Renal cortical epithelial cell (primary cell): ENCODE results near the gene SOCS7. TPM values are rescaled to one million over a fixed set of nuclear protein-coding genes. Genes with fewer than 3 reads are reported as not detected.

Experiments used
- DNase-seq: peaks from one replicate; pipeline ENCODE4 v3.0.0-alpha.2; 2011; ENCODE audit warnings: low read depth
- total RNA-seq: library from RNA; depleted of rRNA; stranded (reverse); fragments of >200 nt; gene quantifications from 2 replicates; pipeline ENCODE4 v1.2.3, GENCODE V29; 2014

Gene SOCS7
- total RNA-seq, 1 donor from 2014 or later = 16.2 TPM

DNA sequence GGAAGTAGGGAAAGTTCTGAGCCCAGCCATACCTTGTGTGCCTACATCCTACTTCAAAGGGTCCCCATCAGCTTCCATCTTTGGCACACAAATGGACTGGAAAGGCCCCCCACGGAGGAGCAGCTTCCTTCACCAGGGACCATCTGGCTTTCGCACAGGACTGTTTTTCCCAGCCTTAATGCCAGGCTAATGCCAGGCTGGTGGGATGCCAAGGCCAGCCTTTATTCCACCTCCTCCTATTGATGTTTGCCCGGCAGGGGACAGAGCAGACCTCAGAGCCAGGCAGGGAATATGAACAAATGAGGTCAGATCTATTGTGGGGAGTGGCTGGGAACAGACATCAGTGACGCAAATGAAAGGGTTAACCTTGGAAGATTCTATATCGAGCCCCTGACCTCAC lies 13.6 kb upstream of the SOCS7 start:
- no peak for DNase-seq

GRCh38 chr17:38338535-38338934 lies 13.1 kb upstream of the SOCS7 start:
- DNase-seq = no peak

DNA sequence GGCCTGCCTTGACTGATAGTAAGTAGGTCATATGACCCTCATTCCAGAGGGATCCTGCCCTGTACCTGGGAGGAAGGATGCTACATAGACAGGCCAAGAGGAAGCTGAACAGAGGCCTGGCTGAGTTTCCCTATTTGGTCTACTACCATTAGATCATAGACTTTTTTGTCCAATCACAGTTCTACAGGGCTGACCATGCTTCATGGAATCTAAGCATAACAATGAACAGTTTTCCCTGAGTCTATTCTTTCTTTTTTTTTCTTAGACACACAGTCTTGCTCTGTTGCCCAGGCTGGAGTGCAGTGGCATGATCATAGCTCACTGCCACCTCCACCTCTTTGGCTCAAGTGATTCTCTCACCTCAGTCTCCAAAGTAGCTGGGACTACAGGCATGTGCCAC lies 11.8 kb upstream of the SOCS7 start:
- DNase-seq = peak; percentile 51

DNA sequence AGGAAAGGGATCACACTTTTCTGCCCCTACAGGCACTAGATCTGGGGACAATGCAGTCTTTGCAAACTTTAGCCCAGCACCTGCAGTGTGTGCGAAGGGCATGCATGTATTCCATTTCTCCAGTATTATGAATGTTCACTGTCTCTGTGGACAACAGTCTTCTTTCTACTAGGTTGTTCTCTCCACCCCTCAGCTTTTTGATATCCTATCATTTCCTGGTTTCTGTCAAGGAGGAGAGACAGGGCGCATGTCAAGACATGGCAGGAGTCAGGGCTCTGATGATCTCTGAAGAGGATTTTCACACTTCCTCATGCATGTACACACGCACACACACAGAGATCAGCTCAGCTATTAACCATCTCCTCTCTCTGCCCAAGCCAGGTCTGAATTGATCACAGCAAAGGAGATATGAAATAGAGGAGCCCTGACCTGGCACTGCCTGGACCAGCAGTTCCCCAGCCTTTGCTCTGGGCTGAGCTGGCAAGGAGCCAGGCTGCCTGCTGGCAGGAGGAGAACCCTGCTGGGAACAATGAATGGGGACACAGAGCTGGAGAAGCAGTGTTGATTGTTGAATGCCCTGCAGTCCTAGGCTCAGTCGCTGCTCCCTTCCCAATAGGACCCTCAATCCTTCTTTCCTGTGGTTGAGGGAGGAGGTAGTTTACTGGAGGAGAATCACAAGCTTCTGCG lies 10.5 kb upstream of the SOCS7 start:
- DNase-seq = peak; percentile 26

- no peak for DNase-seq
Observed at GRCh38 chr17:38342886-38343607, 8.6 kb upstream of the SOCS7 start.

DNA sequence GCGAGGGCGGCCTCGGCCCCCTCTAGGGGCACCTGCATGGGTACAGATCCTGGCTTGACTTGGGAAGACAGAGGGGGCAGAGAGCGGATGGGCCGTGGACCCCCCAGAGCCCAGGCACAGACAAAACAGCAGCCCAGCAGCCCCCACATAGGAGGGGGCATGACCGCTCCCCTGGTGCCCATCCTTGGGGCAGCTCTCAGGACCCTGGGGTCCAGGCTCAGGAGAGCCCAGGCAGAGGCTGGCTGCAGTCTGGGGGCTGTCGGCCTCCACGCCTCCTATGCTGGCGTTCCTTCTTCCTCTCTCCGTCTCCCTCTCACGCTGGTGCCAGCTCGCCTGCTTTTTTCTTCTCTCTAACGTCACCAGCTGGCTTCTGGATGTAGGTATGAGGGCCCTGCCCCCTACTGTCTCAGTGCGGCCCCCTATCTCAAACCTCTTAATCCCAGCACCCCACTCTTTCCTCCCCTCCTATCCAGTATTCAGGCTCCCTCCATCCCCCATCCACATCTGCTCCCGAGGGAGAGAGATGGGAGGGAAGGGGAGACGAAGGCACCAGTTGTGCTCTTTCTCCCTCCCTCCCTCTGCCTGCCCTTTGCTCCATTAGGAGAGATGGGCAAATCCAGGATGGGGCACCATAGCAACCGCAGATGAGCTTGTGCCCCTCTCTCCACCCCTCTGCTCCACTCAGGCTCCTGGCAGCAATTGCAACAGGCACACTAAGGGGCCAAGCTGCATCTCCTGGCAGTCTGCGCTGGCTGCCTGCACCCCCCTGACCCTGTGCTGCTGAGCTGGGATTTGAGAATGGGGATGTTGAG lies 7.8 kb upstream of the SOCS7 start, which contains the start of gene GPR179:
Gene GPR179, minus strand, starts transcription at position 349 of the 812 bp plus-strand sequence. Its CDS starts 167 bp downstream, at position 182.
- DNase-seq = no peak

GRCh38 chr17:38344420-38344745 lies 7.3 kb upstream of the SOCS7 start:
- DNase-seq = no peak

GRCh38 chr17:38345743-38346142 lies 5.9 kb upstream of the SOCS7 start:
- no peak for DNase-seq

DNA sequence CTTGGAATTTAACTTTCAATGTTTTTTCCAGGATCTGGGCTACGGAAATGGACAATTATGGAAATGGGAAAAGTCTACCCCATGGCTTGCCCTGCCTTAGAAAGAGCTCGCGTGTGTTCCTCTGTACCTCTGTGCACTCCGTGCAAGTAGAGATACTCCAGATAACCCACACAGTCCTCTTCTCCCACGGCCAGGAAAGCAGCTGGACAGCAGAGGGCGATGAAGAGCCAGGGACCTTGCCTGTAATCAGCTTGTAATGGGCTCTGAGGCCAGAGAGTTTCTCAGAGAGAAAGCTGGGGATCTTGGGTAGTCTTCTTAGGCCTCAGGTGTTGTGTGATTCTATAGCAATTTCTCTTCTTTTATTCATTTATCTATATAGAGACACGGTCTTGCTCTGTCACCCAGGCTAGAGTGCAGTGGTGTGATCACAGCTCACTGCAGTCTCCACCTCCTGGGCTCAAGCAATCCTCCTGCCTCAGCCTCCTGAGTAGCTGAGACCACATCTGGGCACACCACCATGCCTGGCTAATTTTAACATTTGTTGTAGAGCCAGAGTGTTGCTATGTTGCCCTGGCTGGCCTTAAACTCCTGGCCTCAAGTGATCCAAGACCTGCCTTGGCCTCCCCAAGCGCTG lies 2.4 kb upstream of the SOCS7 start:
- DNase-seq = peak; percentile 71

DNA sequence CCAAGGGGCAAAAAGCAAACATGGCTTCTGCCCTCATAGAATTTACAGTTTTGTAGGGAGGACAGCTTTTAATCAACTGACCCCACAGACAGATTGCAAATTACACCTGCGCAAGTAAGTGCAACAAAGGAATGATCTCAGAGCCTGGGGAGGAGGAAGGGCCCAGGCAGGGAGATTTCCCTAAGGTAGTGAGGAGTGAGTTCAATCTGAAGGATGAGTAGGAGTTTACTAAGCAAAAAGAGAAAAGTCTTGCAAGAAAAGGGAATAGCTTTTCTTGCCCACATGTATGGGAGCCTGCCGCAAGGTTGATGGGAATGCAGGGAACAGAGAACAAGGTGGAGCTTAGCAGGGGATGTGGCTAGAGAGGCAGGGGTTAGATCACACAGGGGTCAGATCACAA lies 1.6 kb upstream of the SOCS7 start:
- DNase-seq = no peak

DNA sequence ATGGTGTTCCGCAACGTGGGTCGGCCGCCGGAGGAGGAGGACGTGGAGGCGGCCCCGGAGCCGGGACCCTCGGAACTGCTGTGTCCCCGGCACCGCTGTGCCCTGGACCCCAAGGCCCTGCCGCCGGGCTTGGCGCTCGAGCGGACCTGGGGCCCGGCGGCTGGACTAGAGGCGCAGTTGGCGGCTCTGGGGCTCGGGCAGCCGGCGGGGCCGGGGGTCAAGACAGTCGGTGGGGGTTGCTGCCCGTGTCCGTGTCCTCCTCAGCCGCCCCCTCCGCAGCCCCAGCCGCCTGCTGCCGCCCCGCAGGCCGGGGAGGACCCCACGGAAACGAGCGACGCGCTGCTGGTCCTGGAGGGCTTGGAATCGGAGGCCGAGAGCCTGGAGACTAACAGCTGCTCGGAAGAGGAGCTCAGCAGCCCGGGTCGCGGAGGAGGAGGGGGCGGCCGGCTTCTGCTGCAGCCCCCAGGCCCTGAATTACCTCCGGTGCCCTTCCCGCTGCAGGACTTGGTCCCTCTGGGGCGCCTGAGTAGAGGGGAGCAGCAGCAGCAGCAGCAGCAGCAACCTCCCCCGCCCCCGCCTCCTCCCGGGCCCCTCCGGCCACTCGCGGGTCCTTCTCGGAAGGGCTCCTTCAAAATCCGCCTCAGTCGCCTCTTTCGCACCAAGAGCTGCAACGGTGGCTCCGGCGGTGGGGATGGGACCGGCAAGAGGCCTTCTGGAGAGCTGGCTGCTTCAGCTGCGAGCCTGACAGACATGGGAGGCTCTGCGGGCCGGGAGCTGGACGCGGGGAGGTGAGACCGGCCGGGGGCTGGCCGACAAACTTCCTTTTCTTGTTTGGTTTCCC lies 821 bp downstream of the SOCS7 start:
- no peak for DNase-seq

DNA sequence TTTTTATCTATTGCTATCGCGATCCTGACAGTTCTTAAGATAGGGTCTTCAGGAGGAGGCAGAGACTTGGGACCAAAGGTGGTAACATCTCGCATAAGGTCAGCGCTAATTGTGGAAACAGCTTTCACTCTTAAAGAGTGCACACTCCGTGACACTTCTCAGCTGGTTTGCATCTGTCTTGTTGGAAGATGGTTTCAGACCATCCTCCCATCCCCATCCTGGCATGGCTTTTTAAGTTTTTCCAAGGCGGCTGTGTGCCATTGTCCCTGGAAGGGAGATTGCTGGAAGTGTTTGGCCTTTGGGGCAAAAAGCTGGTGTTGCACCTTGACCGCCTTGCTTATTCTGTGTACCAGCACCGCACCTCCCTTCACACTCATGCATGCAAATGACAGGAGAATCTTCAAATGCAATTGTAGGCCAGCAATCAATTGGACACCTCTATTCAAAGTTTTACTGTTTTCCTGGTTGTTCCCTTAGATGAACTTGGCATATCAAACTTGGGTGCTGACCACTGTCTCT lies 1.5 kb downstream of the SOCS7 start:
- DNase-seq = no peak

DNA sequence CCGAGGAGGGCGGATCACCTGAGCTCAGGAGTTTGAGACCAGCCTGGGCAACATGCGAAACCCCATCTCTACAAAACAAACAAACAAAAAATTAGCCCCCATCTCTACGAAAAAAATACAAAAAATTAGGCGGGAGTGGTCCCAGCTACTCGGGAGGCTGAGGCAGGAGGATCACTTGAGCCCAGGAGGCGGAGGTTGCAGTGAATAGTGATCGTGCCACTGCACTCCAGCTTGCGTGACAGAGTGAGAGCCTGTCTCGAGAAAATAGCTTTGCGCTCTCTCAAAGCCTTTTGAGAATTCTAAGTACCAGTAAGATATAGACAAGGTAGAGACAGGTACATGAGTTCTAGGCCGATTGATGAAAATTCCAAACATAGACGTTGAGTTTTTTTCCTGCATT lies 2.0 kb downstream of the SOCS7 start:
- no peak for DNase-seq

GRCh38 chr17:38354466-38354865 lies 2.8 kb downstream of the SOCS7 start:
- DNase-seq = no peak

GRCh38 chr17:38355251-38355650 lies 3.6 kb downstream of the SOCS7 start:
- no peak for DNase-seq

GRCh38 chr17:38357486-38358123 lies 6.0 kb downstream of the SOCS7 start:
- DNase-seq = peak; percentile 40

- no peak for DNase-seq
Observed at GRCh38 chr17:38358586-38359513, 7.2 kb downstream of the SOCS7 start.

- peak; percentile 24 for DNase-seq
Observed at GRCh38 chr17:38361694-38362465, 10.2 kb downstream of the SOCS7 start.

GRCh38 chr17:38363016-38363415 lies 11.4 kb downstream of the SOCS7 start:
- DNase-seq = no peak
